KMS-11 (cell line): ENCODE results near the gene ACSL5.
A peak's percentile ranks its signal among the peaks of the same experiment; 100 is the strongest.

Experiments used
- H2AFZ ChIP-seq: fragments of 200-600 bp; sonication (generic); 2 replicates; pipeline ENCODE4 v1.6.1; 2016; ENCODE audit warnings: antibody characterized with exemption, mixed run types, low read depth
- H3K27ac ChIP-seq: fragments of 200-600 bp; sonication (generic); 2 replicates; pipeline ENCODE4 v1.6.1; 2016; ENCODE audit warnings: mild to moderate bottlenecking, mixed run types
- H3K27me3 ChIP-seq: fragments of 200-600 bp; sonication (generic); 2 replicates; pipeline ENCODE4 v1.6.1; 2017; ENCODE audit warnings: mild to moderate bottlenecking, low read depth, mixed run types, moderate library complexity; ENCODE audit not compliant: insufficient read depth
- H3K36me3 ChIP-seq: fragments of 200-600 bp; sonication (generic); 2 replicates; pipeline ENCODE4 v1.6.1; 2017; ENCODE audit warnings: mild to moderate bottlenecking, mixed run types; ENCODE audit not compliant: insufficient read depth
- H3K4me1 ChIP-seq: fragments of 200-600 bp; sonication (generic); 2 replicates; pipeline ENCODE4 v1.6.1; 2016; ENCODE audit warnings: mild to moderate bottlenecking, low read depth, mixed run types; ENCODE audit not compliant: poor library complexity, severe bottlenecking
- H3K4me2 ChIP-seq: fragments of 200-600 bp; sonication (generic); 2 replicates; pipeline ENCODE4 v1.7.0; 2016; ENCODE audit warnings: mild to moderate bottlenecking, mixed run types
- H3K4me3 ChIP-seq: fragments of 200-600 bp; sonication (generic); IDR thresholded peaks from 2 replicates; pipeline ENCODE4 v1.6.1; 2017; ENCODE audit warnings: low read depth, low read length, mixed read lengths; ENCODE audit not compliant: insufficient read depth
- H3K79me2 ChIP-seq: fragments of 200-600 bp; sonication (generic); 2 replicates; pipeline ENCODE4 v1.6.1; 2016; ENCODE audit warnings: low read depth, mixed run types; ENCODE audit not compliant: insufficient read depth
- H3K9ac ChIP-seq: fragments of 200-600 bp; sonication (generic); 2 replicates; pipeline ENCODE4 v1.6.1; 2016; ENCODE audit warnings: mild to moderate bottlenecking, mixed run types
- H4K20me1 ChIP-seq: fragments of 200-600 bp; sonication (generic); 2 replicates; pipeline ENCODE4 v1.6.1; 2016; ENCODE audit warnings: mild to moderate bottlenecking, mixed run types; ENCODE audit not compliant: insufficient read depth
- TF ChIP-seq, protein P1 (sequence below): fragments of 200-600 bp; sonication (generic); conservative IDR thresholded peaks from 2 replicates; pipeline ENCODE4 v1.6.1; 2017; ENCODE audit warnings: low read depth, mild to moderate bottlenecking, antibody characterized with exemption, low read length, moderate library complexity, mixed read lengths

Gene ACSL5

DNA sequence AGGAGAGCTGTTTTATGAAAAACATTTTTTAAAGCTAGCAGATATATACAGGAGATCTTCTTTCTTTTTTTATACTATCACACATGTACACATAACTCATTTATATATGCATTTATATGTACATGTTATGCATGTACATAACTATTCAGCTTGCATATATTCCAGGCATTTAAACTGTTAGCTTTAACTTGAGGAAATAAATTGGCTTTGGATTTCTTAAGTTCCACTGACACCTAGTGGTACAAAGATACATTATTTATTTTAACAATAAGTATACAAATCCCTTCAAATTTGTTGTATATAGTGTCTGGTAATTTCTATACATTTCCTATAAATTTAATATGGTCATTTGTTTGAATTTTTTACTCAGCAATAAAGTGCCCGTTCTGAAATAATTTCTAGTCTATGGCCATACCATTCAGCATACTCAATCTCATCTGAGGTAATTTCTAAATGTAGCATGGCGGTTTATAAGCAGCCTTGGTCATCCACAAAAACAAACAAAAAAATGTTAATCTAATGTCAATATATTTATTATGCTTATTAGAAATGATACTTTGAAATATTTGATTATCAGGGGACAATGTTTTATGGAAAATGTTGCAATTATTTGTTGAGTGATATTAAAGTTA is 61.2 kb downstream of the ACSL5 start:
- Histone ChIP-seq H3K4me1 (no peaks in the 10 kb centered on the region), H2AFZ (no peak overlapping the region), H3K27me3 (no peaks in the 10 kb centered on the region), H3K4me3 (no peak overlapping the region), H3K79me2 (no peaks in the 10 kb centered on the region), H4K20me1 (no peaks in the 10 kb centered on the region), H3K27ac (no peak overlapping the region), H3K9ac (no peak overlapping the region), H3K36me3 (no peaks in the 10 kb centered on the region; the same call in 1 of the 2 replicates), H3K4me2 (no peak overlapping the region)
- TF ChIP-seq, protein P1, sequence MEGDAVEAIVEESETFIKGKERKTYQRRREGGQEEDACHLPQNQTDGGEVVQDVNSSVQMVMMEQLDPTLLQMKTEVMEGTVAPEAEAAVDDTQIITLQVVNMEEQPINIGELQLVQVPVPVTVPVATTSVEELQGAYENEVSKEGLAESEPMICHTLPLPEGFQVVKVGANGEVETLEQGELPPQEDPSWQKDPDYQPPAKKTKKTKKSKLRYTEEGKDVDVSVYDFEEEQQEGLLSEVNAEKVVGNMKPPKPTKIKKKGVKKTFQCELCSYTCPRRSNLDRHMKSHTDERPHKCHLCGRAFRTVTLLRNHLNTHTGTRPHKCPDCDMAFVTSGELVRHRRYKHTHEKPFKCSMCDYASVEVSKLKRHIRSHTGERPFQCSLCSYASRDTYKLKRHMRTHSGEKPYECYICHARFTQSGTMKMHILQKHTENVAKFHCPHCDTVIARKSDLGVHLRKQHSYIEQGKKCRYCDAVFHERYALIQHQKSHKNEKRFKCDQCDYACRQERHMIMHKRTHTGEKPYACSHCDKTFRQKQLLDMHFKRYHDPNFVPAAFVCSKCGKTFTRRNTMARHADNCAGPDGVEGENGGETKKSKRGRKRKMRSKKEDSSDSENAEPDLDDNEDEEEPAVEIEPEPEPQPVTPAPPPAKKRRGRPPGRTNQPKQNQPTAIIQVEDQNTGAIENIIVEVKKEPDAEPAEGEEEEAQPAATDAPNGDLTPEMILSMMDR, result peak; percentile 60; the same call in 1 of the 2 replicates

DNA sequence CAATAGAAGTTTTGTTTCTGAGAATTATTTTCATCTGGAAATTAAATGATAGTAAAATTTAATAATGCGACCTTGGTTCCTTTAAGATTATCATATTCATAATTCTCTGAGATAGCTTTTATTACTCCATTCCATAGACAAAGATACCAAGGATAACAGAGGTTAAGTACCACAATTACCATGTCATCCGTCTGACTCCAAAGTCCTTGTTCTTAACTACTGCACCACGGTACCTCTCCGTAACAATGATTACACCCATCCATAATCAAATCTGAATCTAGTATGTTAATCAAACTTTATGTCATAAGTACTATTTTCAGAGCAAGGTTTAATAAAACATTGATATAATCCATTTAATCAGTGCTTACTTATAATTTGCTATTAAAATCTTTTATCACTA is 64.4 kb downstream of the ACSL5 start:
- Histone ChIP-seq H3K4me1 (no peaks in the 10 kb centered on the region), H3K36me3 (no peaks in the 10 kb centered on the region; the same call in 1 of the 2 replicates), H3K9ac (no peak overlapping the region), H3K4me3 (no peak overlapping the region), H3K79me2 (no peaks in the 10 kb centered on the region), H4K20me1 (no peaks in the 10 kb centered on the region), H3K4me2 (no peak overlapping the region), H3K27me3 (no peaks in the 10 kb centered on the region), H3K27ac (no peak overlapping the region), H2AFZ (no peak overlapping the region)
- TF ChIP-seq, protein P1, result no peak

DNA sequence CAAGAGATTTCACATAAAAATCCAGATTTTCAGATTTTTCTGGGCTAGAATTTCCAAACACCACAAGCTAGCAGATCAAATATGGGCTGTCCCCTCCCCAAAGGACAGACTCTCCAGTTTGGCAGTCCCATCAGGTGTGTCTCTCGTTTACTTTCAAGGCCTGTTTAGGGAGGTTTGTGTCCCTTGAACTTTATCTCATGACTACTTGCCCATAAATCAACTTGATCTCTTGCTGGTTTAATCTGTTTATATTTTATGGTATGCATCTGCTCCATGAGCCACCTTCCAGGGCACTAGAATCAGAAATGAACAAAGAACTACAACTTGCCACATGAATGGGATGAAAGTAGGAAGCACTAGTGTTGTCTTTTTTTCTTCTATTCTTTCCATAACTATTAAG is 67.6 kb downstream of the ACSL5 start:
- Histone ChIP-seq H3K36me3 (peaks cover 6% of the 10 kb centered on the region; the same call in 1 of the 2 replicates), H3K27ac (no peak overlapping the region), H2AFZ (no peak overlapping the region), H3K9ac (no peak overlapping the region), H3K4me1 (peaks cover 7% of the 10 kb centered on the region), H3K4me2 (no peak overlapping the region), H3K4me3 (no peak overlapping the region), H4K20me1 (no peaks in the 10 kb centered on the region), H3K79me2 (peaks cover 14% of the 10 kb centered on the region), H3K27me3 (no peaks in the 10 kb centered on the region)
- TF ChIP-seq, protein P1, result no peak

DNA sequence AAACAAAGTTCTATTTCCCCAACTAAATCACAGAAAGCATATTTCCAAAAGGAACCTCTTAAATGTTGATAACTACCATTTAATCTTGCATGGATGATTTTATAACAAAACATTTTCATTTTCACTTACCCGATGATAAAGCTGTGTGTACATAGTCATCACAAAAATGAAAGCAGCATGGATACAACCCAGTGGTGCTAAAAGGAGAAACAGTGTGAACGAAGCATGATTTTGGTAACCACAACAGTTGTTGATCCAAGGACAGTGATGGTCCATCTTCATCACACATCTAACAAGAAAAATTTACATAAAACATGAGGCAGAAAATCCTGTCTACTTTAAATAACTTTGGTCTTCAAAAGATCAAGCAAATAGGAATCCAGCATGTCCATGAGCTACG is 68.1 kb downstream of the ACSL5 start:
- Histone ChIP-seq H3K4me3 (no peak overlapping the region), H3K36me3 (peaks cover 6% of the 10 kb centered on the region; the same call in 1 of the 2 replicates), H3K4me1 (peaks cover 7% of the 10 kb centered on the region), H2AFZ (no peak overlapping the region), H3K9ac (no peak overlapping the region), H3K79me2 (peaks cover 16% of the 10 kb centered on the region), H3K27me3 (no peaks in the 10 kb centered on the region), H3K4me2 (no peak overlapping the region), H3K27ac (no peak overlapping the region), H4K20me1 (no peaks in the 10 kb centered on the region)
- TF ChIP-seq, protein P1, result no peak
